GM23338 (cell line): ENCODE measurements around the gene MAP1S. TPM values are rescaled to one million over a fixed set of nuclear protein-coding genes. Genes with fewer than 3 reads are reported as not detected.

Experiments
- ATAC-seq: fragments of 200-7000 bp; cut with Tn5 transposase; 3 replicates; pipeline ENCODE4 v1.9.1; 2020
- DNase-seq: peaks from one replicate; pipeline ENCODE4 v3.0.0-alpha.2; 2015; ENCODE audit warnings: low spot score
- H2AFZ ChIP-seq: fragments of 200-600 bp; sonication (generic); 2 replicates; pipeline ENCODE4 v1.8.0; 2016; ENCODE audit warnings: antibody characterized with exemption, mild to moderate bottlenecking, moderate library complexity
- H3F3A ChIP-seq: fragments of 200-600 bp; sonication (generic); replicated peaks from 2 replicates; pipeline ENCODE4 v1.8.0; 2017; ENCODE audit warnings: antibody characterized with exemption, mixed run types, low read depth
- H3K27ac ChIP-seq: fragments of 200-600 bp; sonication (generic); 2 replicates; pipeline ENCODE4 v1.6.1; 2016; ENCODE audit warnings: low read depth
- H3K27me3 ChIP-seq: fragments of 200-600 bp; sonication (generic); 2 replicates; pipeline ENCODE4 v1.8.0; 2016; ENCODE audit warnings: mild to moderate bottlenecking, mixed run types, moderate library complexity; ENCODE audit not compliant: insufficient read depth
- H3K36me3 ChIP-seq: fragments of 200-600 bp; sonication (generic); 2 replicates; pipeline ENCODE4 v1.8.0; 2016; ENCODE audit warnings: mild to moderate bottlenecking; ENCODE audit not compliant: insufficient read depth
- H3K4me1 ChIP-seq: fragments of 200-600 bp; sonication (generic); 2 replicates; pipeline ENCODE4 v1.8.0; 2016; ENCODE audit warnings: mild to moderate bottlenecking, moderate library complexity; ENCODE audit not compliant: insufficient read depth
- H3K4me2 ChIP-seq: fragments of 200-600 bp; sonication (generic); 2 replicates; pipeline ENCODE4 v1.7.1; 2017; ENCODE audit warnings: mixed run types
- H3K4me3 ChIP-seq: fragments of 200-600 bp; sonication (generic); 2 replicates; pipeline ENCODE4 v1.6.1; 2016; ENCODE audit warnings: mixed run types
- H3K79me2 ChIP-seq: fragments of 200-600 bp; sonication (generic); replicated peaks from 2 replicates; pipeline ENCODE4 v1.8.0; 2017; ENCODE audit warnings: mild to moderate bottlenecking; ENCODE audit not compliant: insufficient read depth
- H3K9me2 ChIP-seq: fragments of 200-600 bp; sonication (generic); 2 replicates; pipeline ENCODE4 v1.8.0; 2017; ENCODE audit not compliant: insufficient read depth
- H4K20me1 ChIP-seq: fragments of 200-600 bp; sonication (generic); replicated peaks from 2 replicates; pipeline ENCODE4 v1.8.0; 2017; ENCODE audit warnings: mild to moderate bottlenecking; ENCODE audit not compliant: insufficient read depth
- H3K27ac Mint-ChIP-seq: 2 replicates; pipeline ENCODE4 v1.8.0; 2020; ENCODE audit warnings: inconsistent platforms, mild to moderate bottlenecking, moderate library complexity, mixed read lengths
- H3K27me3 Mint-ChIP-seq: 3 replicates; pipeline ENCODE4 v1.8.0; 2022; ENCODE audit warnings: low read depth, mild to moderate bottlenecking, moderate library complexity, mixed read lengths, inconsistent platforms; ENCODE audit not compliant: insufficient read depth, poor library complexity
- H3K36me3 Mint-ChIP-seq: 3 replicates; pipeline ENCODE4 v1.8.0; 2021; ENCODE audit warnings: low read depth, mild to moderate bottlenecking, inconsistent platforms, moderate library complexity, mixed read lengths
- H3K4me1 Mint-ChIP-seq: 3 replicates; pipeline ENCODE4 v1.8.0; 2020; ENCODE audit warnings: mild to moderate bottlenecking, inconsistent platforms, mixed read lengths
- H3K4me3 Mint-ChIP-seq: 3 replicates; pipeline ENCODE4 v1.8.0; 2021; ENCODE audit warnings: moderate library complexity, mild to moderate bottlenecking, inconsistent platforms, mixed read lengths
- H3K9me3 Mint-ChIP-seq: 3 replicates; pipeline ENCODE4 v1.8.0; 2020; ENCODE audit warnings: moderate library complexity, mild to moderate bottlenecking, inconsistent platforms, mixed read lengths
- CREB1 ChIP-seq: fragments of 250-450 bp; sonication (Bioruptor Pico); IDR thresholded peaks from 2 replicates; pipeline ENCODE4 v1.5.0; 2020; ENCODE audit warnings: low read depth, mild to moderate bottlenecking, moderate library complexity
- ETS1 ChIP-seq: IDR thresholded peaks from 2 replicates; pipeline ENCODE4 v1.6.1; 2016; ENCODE audit warnings: antibody characterized with exemption
- EZH2phosphoT487 ChIP-seq: fragments of 200-600 bp; sonication (generic); IDR thresholded peaks from one replicate; pipeline ENCODE4 v1.8.1; 2018; ENCODE audit warnings: antibody characterized with exemption; ENCODE audit not compliant: unreplicated experiment
- JUNB ChIP-seq: IDR thresholded peaks from one replicate; pipeline ENCODE4 v1.6.1; 2016; ENCODE audit warnings: antibody characterized with exemption; ENCODE audit not compliant: unreplicated experiment
- NANOG ChIP-seq: IDR thresholded peaks from 2 replicates; pipeline ENCODE4 v1.6.1; 2016; ENCODE audit warnings: antibody characterized with exemption, borderline replicate concordance
- POLR2AphosphoS5 ChIP-seq: IDR thresholded peaks from 2 replicates; pipeline ENCODE4 v1.6.1; 2016; ENCODE audit warnings: antibody characterized with exemption, low read depth
- REST ChIP-seq: IDR thresholded peaks from one replicate; pipeline ENCODE4 v1.6.1; 2018; ENCODE audit warnings: antibody characterized with exemption; ENCODE audit not compliant: unreplicated experiment
- STAT1 ChIP-seq: IDR thresholded peaks from one replicate; pipeline ENCODE4 v1.6.1; 2016; ENCODE audit warnings: antibody characterized with exemption; ENCODE audit not compliant: unreplicated experiment
- ZNF114 ChIP-seq: fragments of 250-450 bp; sonication (Bioruptor Pico); IDR thresholded peaks from 2 replicates; pipeline ENCODE4 v1.5.0; 2020; ENCODE audit warnings: mild to moderate bottlenecking, moderate library complexity
- ZNF331 ChIP-seq: fragments of 250-450 bp; sonication (Bioruptor Pico); IDR thresholded peaks from 2 replicates; pipeline ENCODE4 v1.5.0; 2020; ENCODE audit warnings: low read depth, mild to moderate bottlenecking, moderate library complexity
- ZNF462 ChIP-seq: fragments of 250-450 bp; sonication (Bioruptor Pico); IDR thresholded peaks from 2 replicates; pipeline ENCODE4 v1.5.0; 2020; ENCODE audit warnings: mild to moderate bottlenecking, moderate library complexity
- polyA plus RNA-seq: library from polyadenylated mRNA; unstranded; fragments of >200 nt; fragmentation: Nextera tagmentation; extraction: Ambion mirVana; gene quantifications from 2 replicates; pipeline ENCODE4 v1.2.1, GENCODE V29; 2016
- total RNA-seq: library from RNA; depleted of rRNA; stranded (reverse); fragments of >200 nt; shearing (Covaris generic); gene quantifications from 2 replicates; pipeline ENCODE4 v1.2.3, GENCODE V29; 2014

The MAP1S gene
- total and polyA plus RNA-seq, 2 experiments from 2014 or later = 102 to 104 TPM

- H3K4me3 ChIP-seq = no peak overlapping the region
- ATAC-seq (no peak), DNase-seq (no peak)
- Mint-ChIP-seq H3K27me3 (peaks cover 16% of the 10 kb centered on the region), H3K4me1 (peaks cover 4% of the 10 kb centered on the region; the same call in 2 of the 3 replicates), H3K36me3 (peaks cover 10% of the 10 kb centered on the region), H3K27ac (no peak overlapping the region), H3K9me3 (peaks cover 16% of the 10 kb centered on the region), H3K4me3 (no peak overlapping the region)
- no peaks in the 10 kb centered on the region for H3K36me3 ChIP-seq
- H3K4me2 ChIP-seq = no peak overlapping the region
- no peak overlapping the region for H3K27ac ChIP-seq
- no peaks in the 10 kb centered on the region for H3K79me2 ChIP-seq
- no peaks in the 10 kb centered on the region for H3K27me3 ChIP-seq
- no peaks in the 10 kb centered on the region for H4K20me1 ChIP-seq
- no peak overlapping the region for H2AFZ ChIP-seq
- no peaks in the 10 kb centered on the region for H3K9me2 ChIP-seq
- TF ChIP-seq POLR2AphosphoS5 (no peak), ETS1 (no peak), EZH2phosphoT487 (no peak), JUNB (no peak), ZNF114 (CRISPR knock-in tag) (no peak), NANOG (no peak), CREB1 (no peak), ZNF462 (CRISPR knock-in tag) (no peak), ZNF331 (no peak), REST (no peak), STAT1 (no peak)
- H3K4me1 ChIP-seq = 0 out of 2 replicates have a peak, but pooled peaks cover 2% of the 10 kb centered on the region
- H3F3A ChIP-seq = no peaks in the 10 kb centered on the region
These were observed 24.7 kb downstream of the MAP1S start for GRCh38 chr19:17743874-17744580.
